VCaP (cell line): Measurements from ENCODE around the gene TGFB1I1.
"Not testable (repeated sequence)": the region's sequence is repeated elsewhere in the genome, so short reads cannot be mapped to it uniquely, and the experiment has no call there.

Source experiments
- H3K27ac ChIP-seq: fragments of 450-650 bp; 2 replicates; pipeline ENCODE4 v1.5.1; 2017
- TF ChIP-seq, protein P1 (sequence below): fragments of 450-650 bp; conservative IDR thresholded peaks from 2 replicates; pipeline ENCODE4 v1.5.1; 2017; ENCODE audit warnings: mild to moderate bottlenecking, moderate library complexity

Gene TGFB1I1

DNA sequence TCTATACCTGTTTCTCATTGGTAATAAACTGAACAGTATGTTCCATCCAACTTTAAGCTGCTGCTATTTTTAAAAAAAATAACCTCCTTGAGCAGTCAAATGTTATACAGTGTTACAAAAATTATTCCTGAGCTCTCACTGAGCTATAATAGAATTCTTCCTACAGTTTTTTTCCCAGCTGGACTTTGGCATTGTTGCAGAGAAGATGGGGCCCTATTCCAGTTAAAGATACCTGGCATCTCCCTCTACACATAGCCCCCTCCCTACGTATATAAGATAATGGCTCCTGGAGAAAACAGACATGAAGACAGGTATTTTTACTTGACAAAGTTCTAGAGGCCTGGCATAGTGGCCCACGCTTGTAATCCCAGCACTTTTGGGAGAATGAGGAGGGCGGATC, 42.2 kb upstream of the TGFB1I1 start:
- TF ChIP-seq, protein P1, sequence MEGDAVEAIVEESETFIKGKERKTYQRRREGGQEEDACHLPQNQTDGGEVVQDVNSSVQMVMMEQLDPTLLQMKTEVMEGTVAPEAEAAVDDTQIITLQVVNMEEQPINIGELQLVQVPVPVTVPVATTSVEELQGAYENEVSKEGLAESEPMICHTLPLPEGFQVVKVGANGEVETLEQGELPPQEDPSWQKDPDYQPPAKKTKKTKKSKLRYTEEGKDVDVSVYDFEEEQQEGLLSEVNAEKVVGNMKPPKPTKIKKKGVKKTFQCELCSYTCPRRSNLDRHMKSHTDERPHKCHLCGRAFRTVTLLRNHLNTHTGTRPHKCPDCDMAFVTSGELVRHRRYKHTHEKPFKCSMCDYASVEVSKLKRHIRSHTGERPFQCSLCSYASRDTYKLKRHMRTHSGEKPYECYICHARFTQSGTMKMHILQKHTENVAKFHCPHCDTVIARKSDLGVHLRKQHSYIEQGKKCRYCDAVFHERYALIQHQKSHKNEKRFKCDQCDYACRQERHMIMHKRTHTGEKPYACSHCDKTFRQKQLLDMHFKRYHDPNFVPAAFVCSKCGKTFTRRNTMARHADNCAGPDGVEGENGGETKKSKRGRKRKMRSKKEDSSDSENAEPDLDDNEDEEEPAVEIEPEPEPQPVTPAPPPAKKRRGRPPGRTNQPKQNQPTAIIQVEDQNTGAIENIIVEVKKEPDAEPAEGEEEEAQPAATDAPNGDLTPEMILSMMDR: no peak
- H3K27ac ChIP-seq: no peak overlapping the region

DNA sequence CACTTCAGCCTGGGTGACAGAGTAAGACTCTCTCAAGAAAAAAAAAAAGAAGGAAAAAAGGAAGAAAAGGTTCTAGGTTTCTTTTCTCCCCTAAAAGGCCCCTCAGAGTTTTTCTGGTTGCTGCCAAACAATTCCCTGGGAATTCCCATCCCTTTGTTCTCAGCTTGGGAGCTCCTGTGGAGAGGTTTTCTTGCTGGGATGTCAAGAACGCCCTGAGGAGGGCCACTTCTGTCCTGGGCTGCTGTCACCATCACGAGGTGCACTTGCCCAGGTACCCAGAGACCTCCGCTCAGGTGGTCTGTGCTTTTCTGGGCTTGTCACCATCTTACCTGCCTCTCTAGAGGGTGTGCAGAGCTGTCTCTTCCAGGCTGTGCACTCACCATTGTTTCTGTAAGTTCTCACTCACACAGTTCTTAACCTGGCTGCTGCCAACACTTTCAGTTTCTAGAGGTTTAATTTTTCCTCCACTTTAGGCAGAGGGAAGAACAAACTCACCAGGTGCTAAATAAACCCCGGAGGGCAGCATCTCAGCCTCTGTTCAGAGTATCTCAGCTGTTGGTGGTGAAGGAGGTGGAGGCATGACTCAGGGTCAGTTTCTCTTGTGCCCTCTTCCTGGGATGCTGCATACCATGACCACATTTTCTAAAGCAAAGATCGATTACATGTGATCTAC, 41.4 kb upstream of the TGFB1I1 start:
- H3K27ac ChIP-seq: no peak overlapping the region

DNA sequence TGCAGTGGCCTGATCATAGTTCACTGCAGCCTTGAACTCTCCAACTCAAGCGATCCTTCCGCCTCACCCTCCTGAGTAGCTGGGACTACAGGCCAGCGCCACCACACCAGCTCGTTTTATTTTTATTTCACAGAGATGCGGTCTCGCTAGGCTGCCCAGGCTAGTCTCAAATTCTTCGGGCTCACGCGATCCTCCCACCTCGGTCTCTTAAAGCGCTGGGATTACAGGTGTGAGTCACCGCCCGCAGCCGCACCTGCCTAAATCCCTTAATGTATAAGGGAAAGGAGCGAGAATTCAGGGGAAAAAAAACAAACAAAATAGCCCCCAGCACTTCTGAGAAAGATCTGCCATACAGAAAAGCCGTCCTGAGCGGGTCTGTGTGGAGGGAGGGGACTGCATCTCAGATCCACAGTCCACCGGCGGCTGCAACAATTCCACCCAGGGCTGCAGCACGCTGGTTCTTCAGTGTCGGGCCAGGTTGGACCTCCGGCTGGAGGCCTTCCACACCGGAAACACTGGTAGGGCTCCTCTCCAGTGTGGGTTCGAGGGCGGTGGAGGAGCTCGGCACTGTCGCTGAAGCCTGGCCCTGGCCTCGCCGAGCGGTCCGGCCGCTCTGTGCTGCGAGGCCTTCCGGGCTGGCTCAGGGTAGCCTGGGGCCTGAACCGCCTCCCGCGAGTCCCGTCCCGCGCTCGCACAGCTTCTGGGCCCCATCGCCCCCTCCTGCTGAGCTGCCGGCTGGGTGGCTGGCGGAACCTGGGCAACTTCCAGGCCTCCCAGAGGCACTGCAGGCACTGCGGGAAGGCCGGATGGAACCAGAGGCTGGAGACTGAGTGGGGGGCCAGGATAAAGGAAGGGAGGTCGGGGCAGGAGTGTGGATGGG, 36.4 kb upstream of the TGFB1I1 start:
- TF ChIP-seq, protein P1: no peak
- no peak overlapping the region for H3K27ac ChIP-seq

More for the DNA sequence above, 41.4 kb upstream of the TGFB1I1 start:
- TF ChIP-seq, protein P1: no peak

DNA sequence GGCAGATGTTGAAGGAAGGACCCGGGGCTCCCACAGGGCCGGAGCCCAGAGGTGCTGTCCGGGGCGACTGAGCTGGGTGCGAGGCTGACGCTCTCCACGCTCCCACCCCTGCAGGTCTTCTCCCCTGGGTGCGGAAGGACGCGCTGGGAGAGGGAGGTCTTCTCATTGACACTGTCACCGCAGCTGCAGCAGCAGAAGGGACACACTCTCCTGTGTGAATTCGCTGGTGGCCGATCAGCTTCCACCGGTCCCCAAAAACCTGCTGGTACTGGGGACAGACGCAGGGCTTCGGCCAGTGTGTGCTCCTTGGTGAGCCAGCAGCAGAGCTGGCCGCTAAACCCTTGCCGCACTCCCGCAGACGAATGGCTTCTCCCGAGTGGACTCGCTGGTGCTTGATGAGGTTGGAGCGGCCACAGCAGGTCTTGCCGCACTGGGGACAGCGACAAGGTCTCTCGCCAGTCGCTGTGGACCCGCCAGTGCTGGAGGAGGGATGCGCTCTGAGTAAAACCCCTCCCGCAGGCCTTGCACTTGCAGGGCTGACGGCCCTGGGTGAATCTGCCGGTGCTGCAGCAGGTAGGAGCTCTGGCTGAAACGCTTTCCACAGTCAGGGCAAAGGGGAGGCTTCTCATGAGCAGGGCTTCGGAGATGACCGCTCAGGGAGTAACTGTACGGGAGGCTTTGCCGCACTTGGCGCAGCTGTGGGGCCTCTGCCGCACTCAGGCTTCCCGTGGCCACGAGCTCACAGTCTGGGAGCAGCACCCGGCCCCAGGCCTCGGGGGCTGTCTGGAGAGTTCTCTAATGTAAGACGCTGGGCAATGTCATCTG, 35.5 kb upstream of the TGFB1I1 start:
- no peak overlapping the region for H3K27ac ChIP-seq
- TF ChIP-seq, protein P1: no peak

DNA sequence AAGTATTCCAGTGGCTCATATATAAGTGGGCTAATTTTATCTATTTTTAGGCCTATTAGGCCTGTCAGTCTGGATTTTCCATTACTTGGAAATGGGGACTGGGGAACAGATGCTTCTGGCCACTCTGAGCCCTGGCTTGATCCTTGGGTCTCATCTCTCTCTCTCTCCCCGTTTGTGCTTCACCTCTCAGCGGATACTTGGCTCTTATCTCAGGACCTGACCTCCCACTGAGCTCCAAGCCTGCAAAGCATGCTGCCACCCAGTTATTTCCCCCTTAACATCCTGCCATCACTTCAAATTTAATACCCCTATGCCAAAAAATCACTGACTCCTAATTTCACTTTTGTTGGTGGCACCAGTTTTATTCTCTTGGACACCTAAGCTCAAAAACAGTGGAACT, 33.5 kb upstream of the TGFB1I1 start:
- TF ChIP-seq, protein P1: no peak

DNA sequence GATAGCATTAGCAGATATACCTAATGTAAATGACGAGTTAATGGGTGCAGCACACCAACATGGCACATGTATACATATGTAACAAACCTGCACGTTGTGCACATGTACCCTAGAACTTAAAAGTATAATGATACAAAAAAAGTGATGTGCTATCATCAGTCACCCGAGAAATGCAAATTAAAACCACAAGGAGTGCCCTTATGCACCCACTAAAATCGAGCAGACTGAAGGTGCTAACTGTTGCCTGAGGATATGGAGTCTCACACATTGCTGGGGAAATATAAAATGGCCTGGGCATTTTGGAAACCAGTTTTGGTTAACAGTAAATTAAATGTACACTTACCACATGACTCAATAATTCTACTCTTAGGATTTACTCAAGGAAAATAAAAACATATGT, 32.9 kb upstream of the TGFB1I1 start:
- not testable (repeated sequence) for H3K27ac ChIP-seq

More for the DNA sequence above, 33.5 kb upstream of the TGFB1I1 start:
- H3K27ac ChIP-seq: no peak overlapping the region

DNA sequence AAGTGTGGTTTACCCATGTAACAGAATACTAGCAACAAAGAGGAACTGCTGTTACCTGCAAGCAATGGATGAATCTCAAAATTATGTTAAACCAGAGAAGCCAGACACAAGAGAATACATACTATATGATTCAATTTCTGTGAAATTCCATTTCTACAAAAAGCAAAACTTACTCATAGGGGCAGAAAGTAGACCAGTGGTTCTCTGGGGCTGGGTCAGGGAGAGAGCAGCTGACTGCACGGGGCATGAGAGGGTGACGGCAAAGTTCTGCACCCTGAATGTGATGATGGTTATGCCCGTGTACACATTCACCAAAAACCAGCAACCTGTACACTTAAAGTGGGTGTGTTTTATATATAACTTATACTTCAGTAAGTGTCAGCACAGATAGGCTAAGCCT, 32.4 kb upstream of the TGFB1I1 start:
- TF ChIP-seq, protein P1: no peak
- no peak overlapping the region for H3K27ac ChIP-seq
